ENCODE data around the gene ADGRB3.
"Not testable (repeated sequence)": the region's sequence is repeated elsewhere in the genome, so short reads cannot be mapped to it uniquely, and the experiment has no call there.

The ADGRB3 gene

GRCh38 chr6:69106511-69106910, 471.4 kb downstream of the ADGRB3 start:
- no peak for TF ChIP-seq CTCF (IDR thresholded peaks at IDR 0.05)
- Histone ChIP-seq H3K9me3 (no peaks in the 10 kb centered on the region), H3K27me3 (no peaks in the 10 kb centered on the region), H3K4me1 (no peaks in the 10 kb centered on the region), H3K36me3 (no peaks in the 10 kb centered on the region), H3K4me3 (no peak overlapping the region), H3K27ac (no peak overlapping the region)
- intact Hi-C loops (cut with DNase I; ENCODE audit: low total_unique reads): no loop called here
- DNase-seq: no peak

DNA sequence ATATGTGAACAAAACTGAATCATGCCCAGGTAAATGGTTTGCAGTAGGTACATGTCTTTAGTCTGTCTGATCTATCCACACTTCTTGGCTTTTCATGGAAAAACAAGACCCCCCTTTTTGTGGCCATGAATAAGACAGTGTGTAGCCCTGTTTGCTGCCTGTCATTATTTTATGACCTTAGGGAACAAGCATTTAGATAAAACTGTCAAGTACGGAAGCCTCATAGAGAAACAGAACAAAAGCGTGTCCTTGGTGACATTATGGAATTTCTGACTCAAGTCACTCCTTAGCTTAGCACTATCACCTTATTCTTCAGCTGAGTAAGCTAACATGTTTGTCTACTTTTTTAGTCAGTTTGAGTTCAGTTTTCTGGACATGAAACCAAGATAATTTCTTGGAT, 476.2 kb downstream of the ADGRB3 start:
- no peak overlapping the region for H3K27ac ChIP-seq
- DNase-seq: no peak
- no peaks in the 10 kb centered on the region for H3K4me1 ChIP-seq
- no peaks in the 10 kb centered on the region for H3K27me3 ChIP-seq
- TF ChIP-seq CTCF (IDR thresholded peaks at IDR 0.05): no peak
- H3K9me3 ChIP-seq: no peaks in the 10 kb centered on the region
- no peaks in the 10 kb centered on the region for H3K36me3 ChIP-seq
- intact Hi-C loops (cut with DNase I; ENCODE audit: low total_unique reads): no loop called here
- no peak overlapping the region for H3K4me3 ChIP-seq

GRCh38 chr6:69116658-69117057, 481.6 kb downstream of the ADGRB3 start:
- DNase-seq: no peak
- Histone ChIP-seq H3K27me3 (no peaks in the 10 kb centered on the region), H3K4me1 (no peaks in the 10 kb centered on the region), H3K4me3 (no peak overlapping the region), H3K27ac (no peak overlapping the region), H3K9me3 (no peaks in the 10 kb centered on the region), H3K36me3 (no peaks in the 10 kb centered on the region)
- no peak for TF ChIP-seq CTCF (IDR thresholded peaks at IDR 0.05)
- intact Hi-C loops (cut with DNase I; ENCODE audit: low total_unique reads): no loop called here

GRCh38 chr6:69121461-69122406, 486.7 kb downstream of the ADGRB3 start:
- H3K36me3 ChIP-seq; intact Hi-C loops (cut with DNase I; ENCODE audit: low total_unique reads); H3K4me3 ChIP-seq; H3K27me3 ChIP-seq; H3K4me1 ChIP-seq; DNase-seq; H3K27ac ChIP-seq; H3K9me3 ChIP-seq: not testable (repeated sequence)

GRCh38 chr6:69122407-69122773, 487.3 kb downstream of the ADGRB3 start:
- DNase-seq: no peak
- Histone ChIP-seq H3K4me1 (no peaks in the 10 kb centered on the region), H3K27me3 (no peaks in the 10 kb centered on the region), H3K4me3 (no peak overlapping the region), H3K36me3 (no peaks in the 10 kb centered on the region), H3K27ac (no peak overlapping the region), H3K9me3 (no peaks in the 10 kb centered on the region)
- intact Hi-C loops (cut with DNase I; ENCODE audit: low total_unique reads): no loop called here
- TF ChIP-seq CTCF (IDR thresholded peaks at IDR 0.05): no peak

- Histone ChIP-seq H3K36me3 (no peaks in the 10 kb centered on the region), H3K9me3 (no peaks in the 10 kb centered on the region), H3K4me1 (no peaks in the 10 kb centered on the region), H3K4me3 (no peak overlapping the region), H3K27me3 (no peaks in the 10 kb centered on the region), H3K27ac (no peak overlapping the region)
- intact Hi-C loops (cut with DNase I; ENCODE audit: low total_unique reads): no loop called here
- no peak for TF ChIP-seq CTCF (IDR thresholded peaks at IDR 0.05)
- DNase-seq: no peak
Observed at GRCh38 chr6:69128411-69128810, 493.3 kb downstream of the ADGRB3 start.
